Bronchial epithelial cell (primary cell): ENCODE results near the gene PLD1. TPM values are rescaled to one million over a fixed set of nuclear protein-coding genes. Genes with fewer than 3 reads are reported as not detected.
A peak's percentile ranks its signal among the peaks of the same experiment; 100 is the strongest.

Experiments
- DNase-seq: peaks from one replicate; pipeline ENCODE4 v3.0.0-alpha.2; 2010; ENCODE audit warnings: low read depth
- FAIRE-seq: peaks from 2 replicates; lab custom pipeline; 2011; peaks lifted over from hg19 to GRCh38; lab: Jason Lieb, UNC
- H3K27me3 ChIP-seq: 2 replicates; pipeline ENCODE4 v1.5.1; 2011; ENCODE audit warnings: low read length; ENCODE audit not compliant: control insufficient read depth, insufficient read depth
- H3K36me3 ChIP-seq: 2 replicates; pipeline ENCODE4 v1.5.1; 2011; ENCODE audit warnings: low read length; ENCODE audit not compliant: control insufficient read depth, insufficient read depth
- H3K4me3 ChIP-seq: 2 replicates; pipeline ENCODE4 v1.5.1; 2011; ENCODE audit warnings: mild to moderate bottlenecking, low read depth, low read length, control low read depth
- total RNA-seq: library from RNA; depleted of rRNA; stranded (reverse); fragments of >200 nt; gene quantifications from 2 replicates; pipeline ENCODE4 v1.2.1, GENCODE V29; 2014
- TF ChIP-seq, protein P1 (sequence below): IDR thresholded peaks from 2 replicates; pipeline ENCODE4 v1.5.1; 2011; ENCODE audit warnings: mild to moderate bottlenecking, moderate library complexity, low read length, control low read depth, inconsistent platforms; ENCODE audit not compliant: insufficient read depth, severe bottlenecking

Gene PLD1
- total RNA-seq, 1 donor from 2014 or later, result 10.5 TPM

DNA sequence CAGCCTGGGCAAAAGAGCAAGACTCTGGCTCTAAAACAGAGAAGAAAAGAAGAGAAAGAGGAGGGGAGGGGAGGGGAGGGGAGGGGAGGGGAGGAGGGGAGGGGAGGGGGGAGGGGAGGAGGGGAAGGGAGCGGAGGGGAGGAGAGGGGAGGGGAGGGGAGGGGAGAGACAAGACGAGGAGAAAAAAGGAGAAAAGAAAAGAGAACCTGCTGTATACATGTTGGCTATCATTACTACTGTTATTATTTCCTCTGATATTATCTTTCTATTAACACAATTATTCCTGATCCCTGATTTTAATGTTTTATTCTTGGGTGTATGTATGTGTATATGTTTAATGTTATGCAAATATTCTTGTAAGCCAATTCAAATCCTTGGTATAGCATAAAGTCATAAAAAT is 46.9 kb downstream of the PLD1 start:
- TF ChIP-seq, protein P1, sequence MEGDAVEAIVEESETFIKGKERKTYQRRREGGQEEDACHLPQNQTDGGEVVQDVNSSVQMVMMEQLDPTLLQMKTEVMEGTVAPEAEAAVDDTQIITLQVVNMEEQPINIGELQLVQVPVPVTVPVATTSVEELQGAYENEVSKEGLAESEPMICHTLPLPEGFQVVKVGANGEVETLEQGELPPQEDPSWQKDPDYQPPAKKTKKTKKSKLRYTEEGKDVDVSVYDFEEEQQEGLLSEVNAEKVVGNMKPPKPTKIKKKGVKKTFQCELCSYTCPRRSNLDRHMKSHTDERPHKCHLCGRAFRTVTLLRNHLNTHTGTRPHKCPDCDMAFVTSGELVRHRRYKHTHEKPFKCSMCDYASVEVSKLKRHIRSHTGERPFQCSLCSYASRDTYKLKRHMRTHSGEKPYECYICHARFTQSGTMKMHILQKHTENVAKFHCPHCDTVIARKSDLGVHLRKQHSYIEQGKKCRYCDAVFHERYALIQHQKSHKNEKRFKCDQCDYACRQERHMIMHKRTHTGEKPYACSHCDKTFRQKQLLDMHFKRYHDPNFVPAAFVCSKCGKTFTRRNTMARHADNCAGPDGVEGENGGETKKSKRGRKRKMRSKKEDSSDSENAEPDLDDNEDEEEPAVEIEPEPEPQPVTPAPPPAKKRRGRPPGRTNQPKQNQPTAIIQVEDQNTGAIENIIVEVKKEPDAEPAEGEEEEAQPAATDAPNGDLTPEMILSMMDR, result no peak
- no peak for DNase-seq
- Histone ChIP-seq H3K36me3 (no peaks in the 10 kb centered on the region), H3K4me3 (no peak overlapping the region), H3K27me3 (no peaks in the 10 kb centered on the region)
- no peak for FAIRE-seq

DNA sequence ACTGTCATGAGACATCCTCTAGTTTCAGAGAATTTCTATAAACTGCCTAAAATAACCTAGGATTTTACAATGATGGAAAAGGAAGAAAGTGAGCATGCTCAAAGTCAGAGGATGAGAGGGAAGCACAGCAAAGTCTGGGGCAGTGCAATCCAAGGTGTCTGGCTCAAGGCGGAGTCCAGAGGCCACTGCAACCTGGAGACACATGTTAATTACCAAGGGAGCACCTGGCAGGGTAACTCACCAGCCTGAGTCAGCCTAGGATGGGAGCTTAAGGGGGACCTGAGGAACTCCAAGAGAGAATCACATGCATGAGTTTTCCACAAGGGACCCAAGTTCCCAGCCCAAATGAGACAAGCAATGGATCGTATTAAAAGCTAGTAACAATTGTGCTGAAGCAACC is 49.8 kb downstream of the PLD1 start:
- TF ChIP-seq, protein P1, result no peak
- Histone ChIP-seq H3K27me3 (no peaks in the 10 kb centered on the region), H3K36me3 (no peaks in the 10 kb centered on the region), H3K4me3 (no peak overlapping the region)
- DNase-seq, result no peak
- no peak for FAIRE-seq

DNA sequence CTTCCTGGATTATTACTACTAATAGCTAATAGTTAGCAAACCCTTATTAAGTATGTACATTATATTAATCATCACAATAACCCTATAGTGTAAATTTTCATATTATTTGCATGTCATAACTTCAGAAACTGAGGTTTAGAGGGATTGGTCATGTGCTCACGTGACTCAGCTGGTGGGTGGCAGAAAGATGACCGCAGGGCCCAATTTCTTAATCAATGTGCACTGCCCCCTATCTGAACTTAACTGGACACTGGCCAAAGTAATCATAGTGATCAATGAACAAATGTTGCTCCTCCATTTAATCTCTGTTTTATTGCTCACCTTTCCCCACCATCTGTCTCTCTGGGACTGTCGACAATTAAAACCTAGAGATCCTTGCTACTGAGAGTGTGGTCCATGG is 52.2 kb downstream of the PLD1 start:
- peak; percentile 37 for DNase-seq
- H3K27me3 ChIP-seq, result no peaks in the 10 kb centered on the region
- FAIRE-seq, result no peak
- no peaks in the 10 kb centered on the region for H3K36me3 ChIP-seq
- H3K4me3 ChIP-seq, result no peak overlapping the region
- TF ChIP-seq, protein P1, result no peak

DNA sequence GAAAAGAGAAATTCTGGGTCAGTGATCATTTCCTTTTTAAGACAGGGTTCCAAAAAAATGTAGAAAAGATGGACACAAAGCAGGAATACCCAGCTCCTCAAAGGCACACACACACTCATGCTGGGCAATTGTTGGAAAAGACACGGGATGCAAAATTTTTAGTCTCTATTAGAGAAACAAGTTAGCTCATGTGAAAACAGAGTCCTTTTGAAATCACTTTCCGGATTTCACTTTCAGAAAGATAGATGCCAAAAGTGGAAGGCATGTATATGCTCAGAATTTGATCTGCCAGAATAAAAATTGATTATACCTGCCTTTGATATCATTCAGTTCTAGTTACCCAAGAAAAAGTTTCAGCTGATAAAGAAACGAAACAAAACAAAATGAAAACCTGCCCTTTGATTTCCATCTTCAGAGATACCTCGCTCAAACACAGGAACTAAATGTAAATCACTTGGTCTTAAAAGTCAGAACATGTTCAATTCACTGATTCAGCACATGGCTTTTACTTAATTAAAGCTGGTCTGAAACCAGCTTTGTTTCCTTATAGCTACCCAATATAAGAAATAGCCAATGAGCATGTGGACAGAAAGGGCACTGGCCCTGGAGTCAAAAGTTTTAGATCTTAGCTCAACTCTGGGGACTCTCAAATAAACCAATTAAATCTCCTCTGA is 52.8 kb downstream of the PLD1 start:
- Histone ChIP-seq H3K4me3 (no peak overlapping the region), H3K27me3 (no peaks in the 10 kb centered on the region), H3K36me3 (no peaks in the 10 kb centered on the region)
- no peak for FAIRE-seq
- DNase-seq, result peak; percentile 36
- TF ChIP-seq, protein P1, result no peak

DNA sequence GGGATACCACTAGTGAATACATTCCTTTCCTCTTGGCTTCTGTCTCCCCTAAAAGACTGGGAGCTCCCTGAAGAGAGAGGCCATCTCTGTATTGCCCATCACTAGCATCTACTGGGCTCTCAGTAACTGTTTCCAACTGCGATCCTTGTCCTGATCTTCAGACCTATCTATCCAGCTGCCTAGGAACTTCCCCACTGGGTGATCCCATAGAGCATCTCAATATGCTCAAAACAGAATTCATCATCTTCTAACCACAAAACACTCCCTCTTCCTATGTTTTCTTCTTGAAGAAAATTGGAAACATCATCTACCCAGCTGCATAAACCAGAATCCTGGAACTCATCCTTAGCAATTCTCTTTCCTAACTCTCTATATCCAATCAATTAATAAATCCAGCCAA is 54.6 kb downstream of the PLD1 start:
- no peak overlapping the region for H3K4me3 ChIP-seq
- no peaks in the 10 kb centered on the region for H3K27me3 ChIP-seq
- FAIRE-seq (no peak), DNase-seq (no peak)
- H3K36me3 ChIP-seq, result no peaks in the 10 kb centered on the region
- TF ChIP-seq, protein P1, result no peak
